Endothelial cell (in vitro differentiated cells): ENCODE data around the gene CD247. TPM values are rescaled to one million over a fixed set of nuclear protein-coding genes. Genes with fewer than 3 reads are reported as not detected.

ENCODE experiments used
- DNase-seq: peaks from one replicate; pipeline ENCODE4 v3.0.0; 2021; ENCODE audit warnings: low spot score
- H3K27ac Mint-ChIP-seq: one replicate; pipeline ENCODE4 v1.8.0; 2021; ENCODE audit warnings: mixed read lengths, inconsistent platforms; ENCODE audit not compliant: unreplicated experiment
- H3K27me3 Mint-ChIP-seq: one replicate; pipeline ENCODE4 v1.8.0; 2021; ENCODE audit warnings: mild to moderate bottlenecking, moderate library complexity, mixed read lengths, inconsistent platforms; ENCODE audit not compliant: unreplicated experiment
- H3K36me3 Mint-ChIP-seq: one replicate; pipeline ENCODE4 v1.8.0; 2021; ENCODE audit warnings: mild to moderate bottlenecking, low read depth, mixed read lengths, inconsistent platforms; ENCODE audit not compliant: unreplicated experiment
- H3K4me1 Mint-ChIP-seq: one replicate; pipeline ENCODE4 v1.8.0; 2021; ENCODE audit warnings: mild to moderate bottlenecking, mixed read lengths, inconsistent platforms; ENCODE audit not compliant: unreplicated experiment
- H3K4me3 Mint-ChIP-seq: one replicate; pipeline ENCODE4 v1.8.0; 2021; ENCODE audit warnings: mild to moderate bottlenecking, mixed read lengths, inconsistent platforms; ENCODE audit not compliant: unreplicated experiment
- H3K9me3 Mint-ChIP-seq: one replicate; pipeline ENCODE4 v1.8.0; 2021; ENCODE audit warnings: mixed read lengths, inconsistent platforms; ENCODE audit not compliant: unreplicated experiment
- CTCF ChIP-seq: fragments of 200-600 bp; sonication (generic); IDR thresholded peaks from one replicate; pipeline ENCODE4 v1.5.0; 2021; ENCODE audit warnings: antibody characterized with exemption; ENCODE audit not compliant: unreplicated experiment
- total RNA-seq: library from RNA; stranded (reverse); fragmentation: NEBNext Ultra II Directional; extraction: Animal tissue kit (Norgen Biotek cat#: 25700); gene quantifications from one replicate; pipeline ENCODE4 v1.2.1, GENCODE V29; 2021; ENCODE audit not compliant: unreplicated experiment

CD247 gene
- total RNA-seq, 1 donor from 2014 or later, result not detected

DNA sequence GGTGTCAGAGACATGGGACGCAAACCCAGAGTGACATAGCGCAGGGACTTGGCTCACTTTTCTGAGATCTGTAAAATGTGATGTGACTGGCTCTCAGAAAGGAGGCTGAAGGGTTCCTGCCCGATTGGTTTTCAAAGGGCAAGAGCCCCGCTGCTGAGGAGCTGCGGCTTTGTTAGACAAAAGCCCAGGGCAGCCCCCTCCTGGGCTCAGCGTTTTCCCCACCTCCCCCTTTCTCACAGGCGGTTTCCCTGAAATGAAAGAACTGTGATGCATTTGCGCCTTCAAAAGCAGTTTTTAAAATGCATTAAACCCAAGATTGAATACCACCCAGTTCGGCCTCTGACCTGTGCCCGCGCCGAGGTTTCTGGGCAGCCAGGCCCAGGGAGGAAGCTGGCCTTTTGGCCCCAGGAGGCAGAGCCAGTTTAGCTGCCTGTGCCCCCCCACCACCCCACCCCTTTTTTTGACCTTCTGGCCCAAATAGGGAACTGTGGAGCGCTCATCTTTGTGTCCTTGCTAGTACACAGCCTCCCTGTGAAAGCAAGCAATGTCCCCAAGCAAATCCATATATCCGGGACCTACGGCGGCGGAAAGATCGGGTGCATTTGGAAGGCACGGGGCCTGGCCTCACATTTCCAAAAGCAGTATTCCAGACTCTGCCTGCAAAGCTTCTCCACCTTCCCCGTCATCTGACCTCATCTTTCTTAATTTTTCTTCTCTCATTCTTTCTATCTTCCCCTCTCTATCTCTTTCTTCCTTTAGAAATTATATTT lies 28.6 kb downstream of the CD247 start:
- peaks cover 9% of the 10 kb centered on the region for H3K4me1 Mint-ChIP-seq
- no peaks in the 10 kb centered on the region for H3K9me3 Mint-ChIP-seq
- H3K27me3 Mint-ChIP-seq, result peaks cover 9% of the 10 kb centered on the region
- H3K27ac Mint-ChIP-seq, result no peak overlapping the region
- no peak overlapping the region for H3K4me3 Mint-ChIP-seq
- no peaks in the 10 kb centered on the region for H3K36me3 Mint-ChIP-seq
- TF ChIP-seq CTCF, result no peak
- DNase-seq, result no peak

GRCh38 chr1:167488786-167489185 lies 29.5 kb downstream of the CD247 start:
- Mint-ChIP-seq H3K9me3 (no peaks in the 10 kb centered on the region), H3K27me3 (peaks cover 9% of the 10 kb centered on the region), H3K36me3 (no peaks in the 10 kb centered on the region), H3K4me3 (no peak overlapping the region), H3K27ac (no peak overlapping the region), H3K4me1 (peaks cover 9% of the 10 kb centered on the region)
- no peak for DNase-seq
- TF ChIP-seq CTCF, result no peak

DNA sequence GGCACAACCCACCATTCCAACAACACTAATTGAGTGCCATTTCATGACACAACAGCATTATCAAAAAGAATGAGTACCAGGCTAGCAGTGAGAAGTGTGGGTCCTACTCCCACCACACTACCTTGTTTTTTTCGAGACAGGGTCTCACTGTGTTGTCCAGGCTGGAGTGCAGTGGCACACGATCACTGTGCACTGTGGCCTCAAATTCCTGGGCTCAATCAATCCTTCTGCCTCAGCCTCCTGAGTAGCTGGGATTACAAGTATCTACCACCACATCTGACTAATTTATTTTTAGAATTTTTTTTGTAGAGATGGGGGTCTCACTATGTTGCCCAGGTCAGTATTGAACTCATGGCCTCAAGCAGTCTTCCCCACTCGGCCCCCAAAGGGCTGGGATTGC lies 30.7 kb downstream of the CD247 start:
- Mint-ChIP-seq H3K9me3 (no peaks in the 10 kb centered on the region), H3K36me3 (no peaks in the 10 kb centered on the region), H3K4me1 (peaks cover 9% of the 10 kb centered on the region), H3K27ac (no peak overlapping the region), H3K27me3 (peaks cover 11% of the 10 kb centered on the region), H3K4me3 (no peak overlapping the region)
- no peak for TF ChIP-seq CTCF
- no peak for DNase-seq

DNA sequence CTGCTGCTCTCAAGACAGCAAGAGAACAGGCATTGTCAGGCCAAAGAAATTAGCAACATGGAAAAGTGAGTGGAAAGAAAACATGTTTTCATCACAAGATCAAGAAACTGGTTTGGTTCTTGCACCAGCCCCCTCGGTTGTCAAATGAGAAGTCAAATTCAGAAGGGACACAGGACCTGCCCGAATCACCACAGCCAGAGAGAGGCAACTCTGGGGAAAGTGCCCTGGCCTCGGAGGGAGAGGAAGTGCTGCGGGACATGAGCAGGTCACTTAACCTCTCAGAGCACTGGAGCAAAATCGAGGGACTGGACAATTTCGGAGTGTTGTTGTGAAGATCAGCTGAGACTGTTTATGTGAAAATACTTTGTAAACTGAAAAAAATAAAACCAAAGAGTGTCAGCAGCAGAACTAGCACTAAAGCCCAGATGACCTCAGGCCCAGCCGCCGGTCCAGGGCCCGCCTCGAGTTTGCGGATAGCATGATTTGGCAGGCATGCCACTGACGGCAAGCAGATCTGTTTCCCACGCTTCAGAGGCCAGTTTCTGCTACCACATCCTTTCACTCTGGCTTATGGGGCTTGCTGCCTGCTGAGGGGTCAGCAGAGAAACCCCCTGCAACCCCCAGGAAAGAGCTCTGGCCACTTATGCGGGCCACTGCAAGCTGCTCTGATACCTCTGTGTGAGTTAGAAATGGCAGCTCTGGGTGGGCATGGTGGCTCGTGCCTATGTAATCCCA lies 32.1 kb downstream of the CD247 start:
- peaks cover 9% of the 10 kb centered on the region for H3K27me3 Mint-ChIP-seq
- H3K27ac Mint-ChIP-seq, result no peak overlapping the region
- DNase-seq, result no peak
- H3K4me3 Mint-ChIP-seq, result no peak overlapping the region
- TF ChIP-seq CTCF, result no peak
- peaks cover 1% of the 10 kb centered on the region for H3K36me3 Mint-ChIP-seq
- H3K4me1 Mint-ChIP-seq, result peaks cover 9% of the 10 kb centered on the region
- no peaks in the 10 kb centered on the region for H3K9me3 Mint-ChIP-seq
